ENCODE results near the gene CNGA3. TPM values are rescaled to one million over a fixed set of nuclear protein-coding genes. Genes with fewer than 3 reads are reported as not detected.
A peak's percentile ranks its signal among the peaks of the same experiment; 100 is the strongest.

The CNGA3 gene
- not detected for polyA plus RNA-seq (2013, experiment 1 of 2)
- not detected for polyA plus RNA-seq (2013, experiment 2 of 2)

- Histone ChIP-seq H4K91ac (ENCODE audit: low read depth, low read length, poor library complexity) (no peak within 1 kb of the TSS), H4K8ac (ENCODE audit: low read depth, low read length) (no peak within 1 kb of the TSS), H3K18ac (ENCODE audit: low read length) (no peak within 1 kb of the TSS), H2BK15ac (ENCODE audit: low read length) (no peak within 1 kb of the TSS), H3K4me2 (ENCODE audit: insufficient read depth, low read length, poor library complexity, severe bottlenecking) (peak within 1 kb of the TSS; percentile 66), H2AK5ac (ENCODE audit: low read depth, low read length) (no peak within 1 kb of the TSS), H2BK5ac (ENCODE audit: low read length) (no peak within 1 kb of the TSS), H3K36me3 (replicated peaks in 1 of 2; ENCODE audit: control insufficient read depth in 2 of 2, insufficient read depth in 2 of 2, low read length in 2 of 2) (no peaks in the 10 kb centered on the region), H3K23ac (ENCODE audit: low read depth, low read length, poor library complexity) (peak within 1 kb of the TSS; percentile 86), H3K4me3 (ENCODE audit: low read length in 2 of 2) (no peak within 1 kb of the TSS), H3K9ac (ENCODE audit: low read depth, low read length, poor library complexity) (peak within 1 kb of the TSS; percentile 46), H3K27ac (replicated peaks; ENCODE audit: low read length) (no peak within 1 kb of the TSS), H2BK120ac (ENCODE audit: low read depth, low read length) (no peak within 1 kb of the TSS), H3K9me3 (replicated peaks in 1 of 2; ENCODE audit: control insufficient read depth in 2 of 2, insufficient read depth in 1 of 2, low read depth in 1 of 2, low read length in 2 of 2) (peaks cover 0 to 2% of the 10 kb centered on the region in 2 donors), H3K4ac (ENCODE audit: low read length) (no peak within 1 kb of the TSS), H3K27me3 (ENCODE audit: control insufficient read depth in 3 of 3, insufficient read depth in 3 of 3, low read depth in 1 of 3, low read length in 3 of 3) (peaks cover 12 to 88% (median 40%) of the 10 kb centered on the region in 3 experiments), H2AFZ (ENCODE audit: low read length) (peak within 1 kb of the TSS; percentile 71), H2BK12ac (ENCODE audit: low read length) (no peak within 1 kb of the TSS), H3K14ac (ENCODE audit: low read length) (no peak within 1 kb of the TSS), H3K4me1 (ENCODE audit: control insufficient read depth in 2 of 2, insufficient read depth in 1 of 2, low read depth in 1 of 2, low read length in 2 of 2) (peaks cover 7 to 24% of the 10 kb centered on the region in 2 donors), H3K79me1 (ENCODE audit: low read depth, low read length) (no peaks in the 10 kb centered on the region)
- DNase-seq (ENCODE audit: low spot score) = peak; percentile 65
- WGBS, 2 donors (ENCODE audit: extremely low coverage in 2 of 2, insufficient read length in 2 of 2, insufficient replicate concordance in 1 of 2) = no CpG with 5 or more reads among the region's 72 CpGs
Observed at GRCh38 chr2:98346311-98347236, at the start of gene CNGA3. CNGA3 (plus strand) TSS chr2:98346456; CDS start chr2:98369976, 23,520 bp downstream.

- H2BK15ac ChIP-seq (ENCODE audit: low read length) = no peak overlapping the region
- H3K4me3 ChIP-seq (ENCODE audit: low read length in 2 of 2) = no peak overlapping the region
- no peak overlapping the region for H2BK5ac ChIP-seq (ENCODE audit: low read length)
- no peak overlapping the region for H4K8ac ChIP-seq (ENCODE audit: low read depth, low read length)
- no peak overlapping the region for H2BK12ac ChIP-seq (ENCODE audit: low read length)
- H3K27ac ChIP-seq (replicated peaks; ENCODE audit: low read length) = no peak overlapping the region
- H3K4me1 ChIP-seq (ENCODE audit: control insufficient read depth in 2 of 2, insufficient read depth in 1 of 2, low read depth in 1 of 2, low read length in 2 of 2) = peaks cover 2 to 4% of the 10 kb centered on the region in 2 donors
- H3K9me3 ChIP-seq (replicated peaks in 1 of 2; ENCODE audit: control insufficient read depth in 2 of 2, insufficient read depth in 1 of 2, low read depth in 1 of 2, low read length in 2 of 2) = no peaks in the 10 kb centered on the region
- H3K4me2 ChIP-seq (ENCODE audit: insufficient read depth, low read length, poor library complexity, severe bottlenecking) = no peak overlapping the region
- no peak overlapping the region for H3K23ac ChIP-seq (ENCODE audit: low read depth, low read length, poor library complexity)
- no CpG with 5 or more reads among the region's 12 CpGs for WGBS, 2 donors (ENCODE audit: extremely low coverage in 2 of 2, insufficient read length in 2 of 2, insufficient replicate concordance in 1 of 2)
- no peak overlapping the region for H3K14ac ChIP-seq (ENCODE audit: low read length)
- no peak overlapping the region for H4K91ac ChIP-seq (ENCODE audit: low read depth, low read length, poor library complexity)
- no peak overlapping the region for H3K4ac ChIP-seq (ENCODE audit: low read length)
- no peak overlapping the region for H2AK5ac ChIP-seq (ENCODE audit: low read depth, low read length)
- H3K27me3 ChIP-seq (ENCODE audit: control insufficient read depth in 3 of 3, insufficient read depth in 3 of 3, low read depth in 1 of 3, low read length in 3 of 3) = no peaks in the 10 kb centered on the region
- H3K79me1 ChIP-seq (ENCODE audit: low read depth, low read length) = no peaks in the 10 kb centered on the region
- H3K36me3 ChIP-seq (replicated peaks in 1 of 2; ENCODE audit: control insufficient read depth in 2 of 2, insufficient read depth in 2 of 2, low read length in 2 of 2) = no peaks in the 10 kb centered on the region
- H3K9ac ChIP-seq (ENCODE audit: low read depth, low read length, poor library complexity) = no peak overlapping the region
- no peak overlapping the region for H2AFZ ChIP-seq (ENCODE audit: low read length)
- H3K18ac ChIP-seq (ENCODE audit: low read length) = no peak overlapping the region
- DNase-seq (ENCODE audit: low spot score) = no peak
- no peak overlapping the region for H2BK120ac ChIP-seq (ENCODE audit: low read depth, low read length)
Observed at GRCh38 chr2:98297817-98298682, 48.2 kb upstream of the CNGA3 start.

GRCh38 chr2:98298683-98299164, 47.5 kb upstream of the CNGA3 start:
- Histone ChIP-seq H3K9me3 (replicated peaks in 1 of 2; ENCODE audit: control insufficient read depth in 2 of 2, insufficient read depth in 1 of 2, low read depth in 1 of 2, low read length in 2 of 2) (no peaks in the 10 kb centered on the region), H4K91ac (ENCODE audit: low read depth, low read length, poor library complexity) (no peak overlapping the region), H3K4me3 (ENCODE audit: low read length in 2 of 2) (no peak overlapping the region), H3K79me1 (ENCODE audit: low read depth, low read length) (no peaks in the 10 kb centered on the region), H3K9ac (ENCODE audit: low read depth, low read length, poor library complexity) (no peak overlapping the region), H2BK5ac (ENCODE audit: low read length) (no peak overlapping the region), H3K23ac (ENCODE audit: low read depth, low read length, poor library complexity) (no peak overlapping the region), H4K8ac (ENCODE audit: low read depth, low read length) (no peak overlapping the region), H2BK15ac (ENCODE audit: low read length) (no peak overlapping the region), H2AFZ (ENCODE audit: low read length) (no peak overlapping the region), H3K18ac (ENCODE audit: low read length) (no peak overlapping the region), H3K27ac (replicated peaks; ENCODE audit: low read length) (no peak overlapping the region), H2BK12ac (ENCODE audit: low read length) (no peak overlapping the region), H3K4me1 (ENCODE audit: control insufficient read depth in 2 of 2, insufficient read depth in 1 of 2, low read depth in 1 of 2, low read length in 2 of 2) (peaks cover 2 to 4% of the 10 kb centered on the region in 2 donors), H3K36me3 (replicated peaks in 1 of 2; ENCODE audit: control insufficient read depth in 2 of 2, insufficient read depth in 2 of 2, low read length in 2 of 2) (no peaks in the 10 kb centered on the region), H3K14ac (ENCODE audit: low read length) (no peak overlapping the region), H2AK5ac (ENCODE audit: low read depth, low read length) (no peak overlapping the region), H3K4me2 (ENCODE audit: insufficient read depth, low read length, poor library complexity, severe bottlenecking) (no peak overlapping the region), H3K27me3 (ENCODE audit: control insufficient read depth in 3 of 3, insufficient read depth in 3 of 3, low read depth in 1 of 3, low read length in 3 of 3) (no peaks in the 10 kb centered on the region), H2BK120ac (ENCODE audit: low read depth, low read length) (no peak overlapping the region), H3K4ac (ENCODE audit: low read length) (no peak overlapping the region)
- DNase-seq (ENCODE audit: low spot score) = no peak
- no CpG with 5 or more reads among the region's 6 CpGs for WGBS, 2 donors (ENCODE audit: extremely low coverage in 2 of 2, insufficient read length in 2 of 2, insufficient replicate concordance in 1 of 2)

Data from neuronal stem cell (in vitro differentiated cells).